Measurements from ENCODE around the gene IL1RL1.

IL1RL1 gene

DNA sequence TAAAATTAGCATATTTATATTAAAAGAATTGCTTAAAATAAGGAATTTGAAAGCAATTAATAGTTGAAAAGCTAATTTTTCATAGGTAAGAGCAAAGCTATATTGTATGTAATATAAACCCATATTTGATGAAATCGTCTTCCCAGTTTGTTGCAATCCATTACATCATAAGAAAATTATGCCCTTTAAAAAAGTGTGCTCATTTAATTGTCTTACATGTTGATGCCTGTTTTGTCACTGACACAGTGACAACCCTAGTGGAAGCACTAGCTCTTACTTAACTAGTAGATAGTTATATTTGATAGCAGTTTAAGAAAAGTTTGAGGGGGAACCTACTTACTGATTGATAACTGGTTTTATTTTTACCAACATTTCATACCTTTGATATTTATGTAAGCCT lies 81.6 kb downstream of the IL1RL1 start:
- no CpG with 5 or more reads among the region's 1 CpG for WGBS
- Histone ChIP-seq H2BK5ac (ENCODE audit: low read depth, low read length, poor library complexity, severe bottlenecking) (no peak overlapping the region), H3K14ac (ENCODE audit: low read length in 2 of 2) (no peak overlapping the region), H3K4me2 (ENCODE audit: low read length, poor library complexity, severe bottlenecking) (no peak overlapping the region), H2AFZ (ENCODE audit: low read depth, low read length) (no peak overlapping the region), H3K18ac (ENCODE audit: low read depth in 1 of 2, low read length in 2 of 2) (no peak overlapping the region), H2BK120ac (ENCODE audit: low read depth, low read length) (no peak overlapping the region), H3K4me3 (ENCODE audit: insufficient read depth in 1 of 2, low read depth in 1 of 2, low read length in 2 of 2) (no peak overlapping the region), H2BK12ac (ENCODE audit: low read length in 2 of 2) (no peak overlapping the region), H3K4me1 (ENCODE audit: control insufficient read depth, insufficient read depth, low read depth, low read length) (no peaks in the 10 kb centered on the region), H2BK15ac (ENCODE audit: low read depth, poor library complexity, severe bottlenecking) (no peak overlapping the region), H4K91ac (ENCODE audit: low read length) (no peak overlapping the region), H3K27me3 (ENCODE audit: control insufficient read depth in 1 of 2, insufficient read depth in 1 of 2, low read length in 2 of 2) (no peaks in the 10 kb centered on the region), H3K4ac (ENCODE audit: low read depth in 1 of 2, low read length in 2 of 2) (no peak overlapping the region), H3K9ac (ENCODE audit: low read length) (no peak overlapping the region), H3K36me3 (ENCODE audit: control insufficient read depth in 1 of 2, insufficient read depth in 2 of 2, low read depth in 1 of 2, low read length in 2 of 2) (no peaks in the 10 kb centered on the region), H4K8ac (ENCODE audit: low read length) (no peak overlapping the region), H3K79me1 (replicated peaks; ENCODE audit: low read length, poor library complexity, severe bottlenecking) (no peaks in the 10 kb centered on the region), H3K23ac (ENCODE audit: low read length in 2 of 2) (no peak overlapping the region), H2AK5ac (ENCODE audit: low read length, severe bottlenecking) (no peak overlapping the region), H3K27ac (ENCODE audit: low read length, poor library complexity, severe bottlenecking) (no peak overlapping the region), H3K9me3 (ENCODE audit: control insufficient read depth, low read length) (no peaks in the 10 kb centered on the region)
- no peak for DNase-seq

DNA sequence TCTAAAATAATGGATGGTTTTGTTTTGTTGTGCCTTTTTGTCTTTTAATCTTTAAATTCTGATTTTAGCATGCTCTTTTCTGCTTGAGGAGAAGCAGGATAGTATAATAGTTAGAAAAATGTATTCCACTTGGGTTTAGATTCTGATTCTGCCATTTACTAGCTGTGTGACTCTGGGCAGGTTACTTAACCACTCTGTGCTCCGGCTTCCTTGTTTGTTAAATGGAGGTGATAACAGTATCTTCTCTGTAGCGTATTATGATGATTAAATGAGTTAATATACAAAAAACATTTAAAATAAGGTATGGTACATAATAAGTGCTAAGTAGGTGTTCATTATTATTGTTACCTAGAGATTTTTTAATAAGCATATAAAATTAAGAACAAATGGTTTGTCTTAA lies 84.6 kb downstream of the IL1RL1 start:
- Histone ChIP-seq H3K4me2 (ENCODE audit: low read length, poor library complexity, severe bottlenecking) (no peak overlapping the region), H3K9me3 (ENCODE audit: control insufficient read depth, low read length) (no peaks in the 10 kb centered on the region), H3K79me1 (replicated peaks; ENCODE audit: low read length, poor library complexity, severe bottlenecking) (no peaks in the 10 kb centered on the region), H4K91ac (ENCODE audit: low read length) (no peak overlapping the region), H3K4me3 (ENCODE audit: insufficient read depth in 1 of 2, low read depth in 1 of 2, low read length in 2 of 2) (no peak overlapping the region), H3K36me3 (ENCODE audit: control insufficient read depth in 1 of 2, insufficient read depth in 2 of 2, low read depth in 1 of 2, low read length in 2 of 2) (no peaks in the 10 kb centered on the region), H2BK15ac (ENCODE audit: low read depth, poor library complexity, severe bottlenecking) (no peak overlapping the region), H2AFZ (ENCODE audit: low read depth, low read length) (no peak overlapping the region), H3K14ac (ENCODE audit: low read length in 2 of 2) (no peak overlapping the region), H3K23ac (ENCODE audit: low read length in 2 of 2) (no peak overlapping the region), H3K18ac (ENCODE audit: low read depth in 1 of 2, low read length in 2 of 2) (no peak overlapping the region), H3K4ac (ENCODE audit: low read depth in 1 of 2, low read length in 2 of 2) (no peak overlapping the region), H2BK120ac (ENCODE audit: low read depth, low read length) (no peak overlapping the region), H3K4me1 (ENCODE audit: control insufficient read depth, insufficient read depth, low read depth, low read length) (no peaks in the 10 kb centered on the region), H2BK12ac (ENCODE audit: low read length in 2 of 2) (no peak overlapping the region), H3K27ac (ENCODE audit: low read length, poor library complexity, severe bottlenecking) (no peak overlapping the region), H2AK5ac (ENCODE audit: low read length, severe bottlenecking) (no peak overlapping the region), H4K8ac (ENCODE audit: low read length) (no peak overlapping the region), H2BK5ac (ENCODE audit: low read depth, low read length, poor library complexity, severe bottlenecking) (no peak overlapping the region), H3K27me3 (ENCODE audit: control insufficient read depth in 1 of 2, insufficient read depth in 1 of 2, low read length in 2 of 2) (no peaks in the 10 kb centered on the region), H3K9ac (ENCODE audit: low read length) (no peak overlapping the region)
- WGBS = 40% methylated on average over 1 of the region's 2 CpGs
- no peak for DNase-seq

DNA sequence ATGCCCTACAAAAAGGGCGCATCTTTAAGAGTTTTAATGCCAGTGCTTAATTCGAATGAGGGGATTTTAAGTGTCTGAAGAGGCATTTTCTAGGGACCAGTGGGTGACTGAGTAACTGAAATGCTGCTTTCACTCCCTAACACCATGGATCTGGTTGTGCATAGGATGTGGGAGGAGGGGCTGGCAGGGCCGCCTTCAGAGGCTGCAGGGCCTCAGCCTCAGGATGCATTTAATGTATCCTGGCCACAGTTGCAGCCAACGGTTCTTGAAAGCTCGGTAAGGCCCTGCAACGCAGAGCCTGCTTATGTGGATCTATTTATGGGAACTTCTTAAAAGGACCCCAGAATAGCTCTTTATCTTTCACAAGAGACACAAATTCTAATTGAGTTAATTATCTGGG lies 85.8 kb downstream of the IL1RL1 start:
- H3K27ac ChIP-seq (ENCODE audit: low read length, poor library complexity, severe bottlenecking) = no peak overlapping the region
- no peak for DNase-seq
- H3K14ac ChIP-seq (ENCODE audit: low read length in 2 of 2) = no peak overlapping the region
- no peak overlapping the region for H3K9ac ChIP-seq (ENCODE audit: low read length)
- H3K9me3 ChIP-seq (ENCODE audit: control insufficient read depth, low read length) = no peaks in the 10 kb centered on the region
- H3K4me2 ChIP-seq (ENCODE audit: low read length, poor library complexity, severe bottlenecking) = no peak overlapping the region
- no peak overlapping the region for H2BK5ac ChIP-seq (ENCODE audit: low read depth, low read length, poor library complexity, severe bottlenecking)
- H2BK15ac ChIP-seq (ENCODE audit: low read depth, poor library complexity, severe bottlenecking) = no peak overlapping the region
- H4K91ac ChIP-seq (ENCODE audit: low read length) = no peak overlapping the region
- H2BK120ac ChIP-seq (ENCODE audit: low read depth, low read length) = no peak overlapping the region
- H3K4ac ChIP-seq (ENCODE audit: low read depth in 1 of 2, low read length in 2 of 2) = no peak overlapping the region
- H3K4me3 ChIP-seq (ENCODE audit: insufficient read depth in 1 of 2, low read depth in 1 of 2, low read length in 2 of 2) = no peak overlapping the region
- no peak overlapping the region for H4K8ac ChIP-seq (ENCODE audit: low read length)
- H3K18ac ChIP-seq (ENCODE audit: low read depth in 1 of 2, low read length in 2 of 2) = no peak overlapping the region
- no peak overlapping the region for H2AK5ac ChIP-seq (ENCODE audit: low read length, severe bottlenecking)
- 79% methylated on average over 3 of the region's 6 CpGs for WGBS
- no peak overlapping the region for H3K23ac ChIP-seq (ENCODE audit: low read length in 2 of 2)
- H2BK12ac ChIP-seq (ENCODE audit: low read length in 2 of 2) = no peak overlapping the region
- H3K27me3 ChIP-seq (ENCODE audit: control insufficient read depth in 1 of 2, insufficient read depth in 1 of 2, low read length in 2 of 2) = no peaks in the 10 kb centered on the region
- H3K79me1 ChIP-seq (replicated peaks; ENCODE audit: low read length, poor library complexity, severe bottlenecking) = no peaks in the 10 kb centered on the region
- H3K36me3 ChIP-seq (ENCODE audit: control insufficient read depth in 1 of 2, insufficient read depth in 2 of 2, low read depth in 1 of 2, low read length in 2 of 2) = no peaks in the 10 kb centered on the region
- no peak overlapping the region for H2AFZ ChIP-seq (ENCODE audit: low read depth, low read length)
- H3K4me1 ChIP-seq (ENCODE audit: control insufficient read depth, insufficient read depth, low read depth, low read length) = no peaks in the 10 kb centered on the region

DNA sequence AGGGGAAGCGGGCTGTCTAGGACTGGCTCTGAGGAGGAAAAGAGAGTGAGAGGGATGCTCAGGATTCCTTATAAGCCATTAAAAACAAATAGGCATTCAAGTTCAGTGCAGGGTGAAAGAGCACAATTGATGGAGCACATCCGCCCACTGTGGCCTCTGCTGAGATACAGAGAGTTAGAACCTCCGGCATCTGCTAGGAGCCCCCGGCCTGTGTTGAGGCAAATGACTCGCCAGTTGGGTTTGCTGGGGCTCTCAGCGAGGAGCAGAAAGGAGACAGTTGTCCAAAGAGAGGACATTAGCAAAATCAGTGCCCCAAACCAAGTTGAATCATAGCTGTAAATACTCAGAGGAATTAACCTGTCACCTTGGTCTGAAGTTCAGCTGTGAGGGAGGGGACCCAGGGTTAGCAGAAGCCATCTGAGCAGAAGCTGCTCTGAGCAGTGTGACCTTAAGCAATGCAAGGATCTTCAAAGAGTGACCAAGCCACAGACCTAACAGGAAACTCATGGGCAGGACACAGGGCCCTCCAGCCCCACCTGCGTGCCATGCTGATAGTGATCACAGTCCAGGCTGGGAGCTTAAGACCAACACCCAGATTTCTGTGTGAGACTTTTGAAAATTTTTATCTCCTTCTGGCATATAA lies 88.3 kb downstream of the IL1RL1 start:
- Histone ChIP-seq H3K4ac (ENCODE audit: low read depth in 1 of 2, low read length in 2 of 2) (no peak overlapping the region), H2AFZ (ENCODE audit: low read depth, low read length) (no peak overlapping the region), H3K27ac (ENCODE audit: low read length, poor library complexity, severe bottlenecking) (no peak overlapping the region), H2BK15ac (ENCODE audit: low read depth, poor library complexity, severe bottlenecking) (no peak overlapping the region), H3K36me3 (ENCODE audit: control insufficient read depth in 1 of 2, insufficient read depth in 2 of 2, low read depth in 1 of 2, low read length in 2 of 2) (no peaks in the 10 kb centered on the region), H2BK12ac (ENCODE audit: low read length in 2 of 2) (no peak overlapping the region), H3K23ac (ENCODE audit: low read length in 2 of 2) (no peak overlapping the region), H3K18ac (ENCODE audit: low read depth in 1 of 2, low read length in 2 of 2) (no peak overlapping the region), H2AK5ac (ENCODE audit: low read length, severe bottlenecking) (no peak overlapping the region), H4K8ac (ENCODE audit: low read length) (no peak overlapping the region), H3K4me2 (ENCODE audit: low read length, poor library complexity, severe bottlenecking) (no peak overlapping the region), H3K27me3 (ENCODE audit: control insufficient read depth in 1 of 2, insufficient read depth in 1 of 2, low read length in 2 of 2) (no peaks in the 10 kb centered on the region), H3K79me1 (replicated peaks; ENCODE audit: low read length, poor library complexity, severe bottlenecking) (no peaks in the 10 kb centered on the region), H3K9ac (ENCODE audit: low read length) (no peak overlapping the region), H3K14ac (ENCODE audit: low read length in 2 of 2) (no peak overlapping the region), H3K4me1 (ENCODE audit: control insufficient read depth, insufficient read depth, low read depth, low read length) (no peaks in the 10 kb centered on the region), H3K4me3 (ENCODE audit: insufficient read depth in 1 of 2, low read depth in 1 of 2, low read length in 2 of 2) (no peak overlapping the region), H2BK5ac (ENCODE audit: low read depth, low read length, poor library complexity, severe bottlenecking) (no peak overlapping the region), H2BK120ac (ENCODE audit: low read depth, low read length) (no peak overlapping the region), H3K9me3 (ENCODE audit: control insufficient read depth, low read length) (no peaks in the 10 kb centered on the region), H4K91ac (ENCODE audit: low read length) (no peak overlapping the region)
- no peak for DNase-seq
- 86% methylated on average over 7 of the region's 7 CpGs for WGBS
